LNCAP (cell line): Measurements from ENCODE around the gene CC2D2A.

Source experiments
- CTCF ChIP-seq: fragments of 450-650 bp; IDR thresholded peaks from 2 replicates; pipeline ENCODE4 v1.5.1; 2017; ENCODE audit warnings: mild to moderate bottlenecking

CC2D2A gene

GRCh38 chr4:15488658-15489470 lies 19.2 kb downstream of the CC2D2A start:
- TF ChIP-seq CTCF = no peak

- TF ChIP-seq CTCF = no peak
These were observed 19.9 kb downstream of the CC2D2A start for GRCh38 chr4:15489551-15489950.

- TF ChIP-seq CTCF = no peak
These were observed 23.7 kb downstream of the CC2D2A start for GRCh38 chr4:15493411-15493810.

GRCh38 chr4:15495621-15496020 lies 25.9 kb downstream of the CC2D2A start:
- TF ChIP-seq CTCF = no peak

GRCh38 chr4:15498356-15498755 lies 28.7 kb downstream of the CC2D2A start:
- no peak for TF ChIP-seq CTCF

GRCh38 chr4:15500701-15501100 lies 31.0 kb downstream of the CC2D2A start:
- no peak for TF ChIP-seq CTCF

- TF ChIP-seq CTCF = no peak
These were observed 32.3 kb downstream of the CC2D2A start for GRCh38 chr4:15501941-15502340.

- no peak for TF ChIP-seq CTCF
These were observed 32.7 kb downstream of the CC2D2A start for GRCh38 chr4:15502384-15502783.
